Left lobe of liver (tissue), 2 donors: Measurements from ENCODE around the gene RPL37A. TPM values are rescaled to one million over a fixed set of nuclear protein-coding genes. Genes with fewer than 3 reads are reported as not detected.

Experiments used
- ATAC-seq: fragments of 200-7000 bp; cut with Tn5 transposase; one replicate; pipeline ENCODE4 v1.9.1; 2020; ENCODE audit warnings: mild to moderate bottlenecking, moderate library complexity
- DNase-seq: peaks from one replicate; pipeline ENCODE4 v3.0.0-alpha.2; 2020; ENCODE audit warnings: low spot score
- total RNA-seq: library from RNA; stranded (reverse); gene quantifications from one replicate; pipeline ENCODE4 v1.2.1, GENCODE V29; 2021
- donor health status: DM: no; HTN: no; CAD: no; lungs with moderate emphysema.
- donor health status: DM: no; HTN: yes; CAD: no.

RPL37A gene
- total RNA-seq, 1 donor from 2014 or later: 825 TPM

- DNase-seq (no peak), ATAC-seq (no peak)
Measured at GRCh38 chr2:216545359-216545758, 46.7 kb downstream of the RPL37A start.

GRCh38 chr2:216546241-216546640, 47.6 kb downstream of the RPL37A start:
- ATAC-seq (no peak), DNase-seq (no peak)

GRCh38 chr2:216546641-216547403, 48.2 kb downstream of the RPL37A start:
- DNase-seq (no peak), ATAC-seq (no peak)

GRCh38 chr2:216548901-216549331, 50.3 kb downstream of the RPL37A start:
- no peak for ATAC-seq

GRCh38 chr2:216549926-216550690, 51.5 kb downstream of the RPL37A start:
- ATAC-seq (no peak), DNase-seq (no peak)

More at GRCh38 chr2:216548901-216549331, 50.3 kb downstream of the RPL37A start:
- no peak for DNase-seq

GRCh38 chr2:216551234-216552068, 52.8 kb downstream of the RPL37A start:
- ATAC-seq: no peak
- no peak for DNase-seq

- DNase-seq (no peak), ATAC-seq (no peak)
Measured at GRCh38 chr2:216553093-216553478, 54.4 kb downstream of the RPL37A start.

Other genes starting within 250 kb of the RPL37A start
- gene MARCHF4, start 126.4 kb upstream of the RPL37A start, total RNA-seq: not detected
- gene SMARCAL1, start 86.4 kb upstream of the RPL37A start, total RNA-seq: 6.5 TPM
- gene IGFBP2, start 134.6 kb downstream of the RPL37A start, total RNA-seq: 404 TPM
- gene IGFBP5, start 196.7 kb downstream of the RPL37A start, total RNA-seq: 55.4 TPM